Measurements from ENCODE around the gene CARHSP1.
"Not testable (repeated sequence)": the region's sequence is repeated elsewhere in the genome, so short reads cannot be mapped to it uniquely, and the experiment has no call there.

Gene CARHSP1

GRCh38 chr16:8847623-8848022, 21.2 kb downstream of the CARHSP1 start:
- peaks cover 18 to 46% of the 10 kb centered on the region in 2 donors for H3K36me3 ChIP-seq (ENCODE audit: control insufficient read depth in 2 of 2, insufficient read depth in 2 of 2, low read length in 2 of 2)
- no peak overlapping the region for H3K27ac ChIP-seq (ENCODE audit: low read depth in 2 of 2, low read length in 2 of 2)
- H3K27me3 ChIP-seq (ENCODE audit: control insufficient read depth in 2 of 2, insufficient read depth in 2 of 2, low read length in 2 of 2) = no peaks in the 10 kb centered on the region
- no peak overlapping the region for H3K4me3 ChIP-seq (ENCODE audit: low read length in 2 of 2)
- no peaks in the 10 kb centered on the region for H3K4me1 ChIP-seq (ENCODE audit: control insufficient read depth in 2 of 2, insufficient read depth in 2 of 2, low read length in 2 of 2)
- no peaks in the 10 kb centered on the region for H3K9me3 ChIP-seq (ENCODE audit: control insufficient read depth in 2 of 2, low read length in 2 of 2)
- H3K9ac ChIP-seq (ENCODE audit: low read depth in 1 of 2, low read length in 2 of 2) = no peak overlapping the region

GRCh38 chr16:8847145-8847544, 21.7 kb downstream of the CARHSP1 start:
- Histone ChIP-seq H3K9ac (ENCODE audit: low read depth in 1 of 2, low read length in 2 of 2) (no peak overlapping the region), H3K9me3 (ENCODE audit: control insufficient read depth in 2 of 2, low read length in 2 of 2) (no peaks in the 10 kb centered on the region), H3K4me3 (ENCODE audit: low read length in 2 of 2) (no peak overlapping the region), H3K27ac (ENCODE audit: low read depth in 2 of 2, low read length in 2 of 2) (no peak overlapping the region), H3K27me3 (ENCODE audit: control insufficient read depth in 2 of 2, insufficient read depth in 2 of 2, low read length in 2 of 2) (no peaks in the 10 kb centered on the region), H3K36me3 (ENCODE audit: control insufficient read depth in 2 of 2, insufficient read depth in 2 of 2, low read length in 2 of 2) (peaks cover 18 to 42% of the 10 kb centered on the region in 2 donors), H3K4me1 (ENCODE audit: control insufficient read depth in 2 of 2, insufficient read depth in 2 of 2, low read length in 2 of 2) (no peaks in the 10 kb centered on the region)

GRCh38 chr16:8846401-8846932, 22.3 kb downstream of the CARHSP1 start:
- Histone ChIP-seq H3K27ac (ENCODE audit: low read depth in 2 of 2, low read length in 2 of 2) (no peak overlapping the region), H3K4me3 (ENCODE audit: low read length in 2 of 2) (no peak overlapping the region), H3K36me3 (ENCODE audit: control insufficient read depth in 2 of 2, insufficient read depth in 2 of 2, low read length in 2 of 2) (peaks cover 18 to 40% of the 10 kb centered on the region in 2 donors), H3K27me3 (ENCODE audit: control insufficient read depth in 2 of 2, insufficient read depth in 2 of 2, low read length in 2 of 2) (no peaks in the 10 kb centered on the region), H3K4me1 (ENCODE audit: control insufficient read depth in 2 of 2, insufficient read depth in 2 of 2, low read length in 2 of 2) (no peaks in the 10 kb centered on the region), H3K9me3 (ENCODE audit: control insufficient read depth in 2 of 2, low read length in 2 of 2) (no peaks in the 10 kb centered on the region), H3K9ac (ENCODE audit: low read depth in 1 of 2, low read length in 2 of 2) (no peak overlapping the region)

- Histone ChIP-seq H3K27ac (ENCODE audit: low read depth in 2 of 2, low read length in 2 of 2) (no peak overlapping the region), H3K36me3 (ENCODE audit: control insufficient read depth in 2 of 2, insufficient read depth in 2 of 2, low read length in 2 of 2) (peaks cover 18 to 37% of the 10 kb centered on the region in 2 donors), H3K4me3 (ENCODE audit: low read length in 2 of 2) (no peak overlapping the region), H3K4me1 (ENCODE audit: control insufficient read depth in 2 of 2, insufficient read depth in 2 of 2, low read length in 2 of 2) (no peaks in the 10 kb centered on the region), H3K9ac (ENCODE audit: low read depth in 1 of 2, low read length in 2 of 2) (no peak overlapping the region), H3K27me3 (ENCODE audit: control insufficient read depth in 2 of 2, insufficient read depth in 2 of 2, low read length in 2 of 2) (no peaks in the 10 kb centered on the region), H3K9me3 (ENCODE audit: control insufficient read depth in 2 of 2, low read length in 2 of 2) (no peaks in the 10 kb centered on the region)
Observed at GRCh38 chr16:8845699-8846298, 23.0 kb downstream of the CARHSP1 start.

GRCh38 chr16:8843296-8843695, 25.5 kb downstream of the CARHSP1 start:
- not testable (repeated sequence) for H3K4me3 ChIP-seq (ENCODE audit: low read length in 2 of 2); H3K9me3 ChIP-seq (ENCODE audit: control insufficient read depth in 2 of 2, low read length in 2 of 2); H3K27me3 ChIP-seq (ENCODE audit: control insufficient read depth in 2 of 2, insufficient read depth in 2 of 2, low read length in 2 of 2); H3K4me1 ChIP-seq (ENCODE audit: control insufficient read depth in 2 of 2, insufficient read depth in 2 of 2, low read length in 2 of 2); H3K9ac ChIP-seq (ENCODE audit: low read depth in 1 of 2, low read length in 2 of 2); H3K27ac ChIP-seq (ENCODE audit: low read depth in 2 of 2, low read length in 2 of 2)
- H3K36me3 ChIP-seq (ENCODE audit: control insufficient read depth in 2 of 2, insufficient read depth in 2 of 2, low read length in 2 of 2) = peaks cover 8 to 13% of the 10 kb centered on the region in 2 donors

- not testable (repeated sequence) for H3K27ac ChIP-seq (ENCODE audit: low read depth in 2 of 2, low read length in 2 of 2); H3K27me3 ChIP-seq (ENCODE audit: control insufficient read depth in 2 of 2, insufficient read depth in 2 of 2, low read length in 2 of 2); H3K36me3 ChIP-seq (ENCODE audit: control insufficient read depth in 2 of 2, insufficient read depth in 2 of 2, low read length in 2 of 2); H3K4me1 ChIP-seq (ENCODE audit: control insufficient read depth in 2 of 2, insufficient read depth in 2 of 2, low read length in 2 of 2); H3K9ac ChIP-seq (ENCODE audit: low read depth in 1 of 2, low read length in 2 of 2); H3K9me3 ChIP-seq (ENCODE audit: control insufficient read depth in 2 of 2, low read length in 2 of 2); H3K4me3 ChIP-seq (ENCODE audit: low read length in 2 of 2)
Observed at GRCh38 chr16:8842016-8842415, 26.8 kb downstream of the CARHSP1 start.

- not testable (repeated sequence) for H3K36me3 ChIP-seq (ENCODE audit: control insufficient read depth in 2 of 2, insufficient read depth in 2 of 2, low read length in 2 of 2); H3K4me3 ChIP-seq (ENCODE audit: low read length in 2 of 2); H3K27me3 ChIP-seq (ENCODE audit: control insufficient read depth in 2 of 2, insufficient read depth in 2 of 2, low read length in 2 of 2); H3K27ac ChIP-seq (ENCODE audit: low read depth in 2 of 2, low read length in 2 of 2); H3K9me3 ChIP-seq (ENCODE audit: control insufficient read depth in 2 of 2, low read length in 2 of 2); H3K9ac ChIP-seq (ENCODE audit: low read depth in 1 of 2, low read length in 2 of 2); H3K4me1 ChIP-seq (ENCODE audit: control insufficient read depth in 2 of 2, insufficient read depth in 2 of 2, low read length in 2 of 2)
Observed at GRCh38 chr16:8837594-8837993, 31.2 kb downstream of the CARHSP1 start.

GRCh38 chr16:8836797-8837196, 32.0 kb downstream of the CARHSP1 start:
- H3K4me3 ChIP-seq (ENCODE audit: low read length in 2 of 2); H3K9me3 ChIP-seq (ENCODE audit: control insufficient read depth in 2 of 2, low read length in 2 of 2); H3K4me1 ChIP-seq (ENCODE audit: control insufficient read depth in 2 of 2, insufficient read depth in 2 of 2, low read length in 2 of 2); H3K27ac ChIP-seq (ENCODE audit: low read depth in 2 of 2, low read length in 2 of 2); H3K27me3 ChIP-seq (ENCODE audit: control insufficient read depth in 2 of 2, insufficient read depth in 2 of 2, low read length in 2 of 2); H3K9ac ChIP-seq (ENCODE audit: low read depth in 1 of 2, low read length in 2 of 2); H3K36me3 ChIP-seq (ENCODE audit: control insufficient read depth in 2 of 2, insufficient read depth in 2 of 2, low read length in 2 of 2): not testable (repeated sequence)

GRCh38 chr16:8832717-8833105, 36.1 kb downstream of the CARHSP1 start:
- H3K36me3 ChIP-seq (ENCODE audit: control insufficient read depth in 2 of 2, insufficient read depth in 2 of 2, low read length in 2 of 2) = peaks cover 33 to 34% of the 10 kb centered on the region in 2 donors
- no peak overlapping the region for H3K9ac ChIP-seq (ENCODE audit: low read depth in 1 of 2, low read length in 2 of 2)
- H3K4me1 ChIP-seq (ENCODE audit: control insufficient read depth in 2 of 2, insufficient read depth in 2 of 2, low read length in 2 of 2) = no peaks in the 10 kb centered on the region
- H3K27ac ChIP-seq (ENCODE audit: low read depth in 2 of 2, low read length in 2 of 2) = no peak overlapping the region
- no peaks in the 10 kb centered on the region for H3K9me3 ChIP-seq (ENCODE audit: control insufficient read depth in 2 of 2, low read length in 2 of 2)
- H3K27me3 ChIP-seq (ENCODE audit: control insufficient read depth in 2 of 2, insufficient read depth in 2 of 2, low read length in 2 of 2) = no peaks in the 10 kb centered on the region
- H3K4me3 ChIP-seq (ENCODE audit: low read length in 2 of 2) = no peak overlapping the region

- H3K9ac ChIP-seq (ENCODE audit: low read depth in 1 of 2, low read length in 2 of 2) = no peak overlapping the region
Observed at GRCh38 chr16:8831871-8832716, 36.7 kb downstream of the CARHSP1 start.

More at GRCh38 chr16:8831871-8832716, 36.7 kb downstream of the CARHSP1 start:
- no peak overlapping the region for H3K27ac ChIP-seq (ENCODE audit: low read depth in 2 of 2, low read length in 2 of 2)
- H3K27me3 ChIP-seq (ENCODE audit: control insufficient read depth in 2 of 2, insufficient read depth in 2 of 2, low read length in 2 of 2) = no peaks in the 10 kb centered on the region
- no peak overlapping the region for H3K4me3 ChIP-seq (ENCODE audit: low read length in 2 of 2)
- H3K36me3 ChIP-seq (ENCODE audit: control insufficient read depth in 2 of 2, insufficient read depth in 2 of 2, low read length in 2 of 2) = peaks cover 33 to 34% of the 10 kb centered on the region in 2 donors
- H3K4me1 ChIP-seq (ENCODE audit: control insufficient read depth in 2 of 2, insufficient read depth in 2 of 2, low read length in 2 of 2) = no peaks in the 10 kb centered on the region
- H3K9me3 ChIP-seq (ENCODE audit: control insufficient read depth in 2 of 2, low read length in 2 of 2) = no peaks in the 10 kb centered on the region
